GM15510 (cell line): ENCODE data around the gene PSME3IP1.

Source experiments
- POLR2A ChIP-seq: IDR thresholded peaks from 3 replicates; pipeline ENCODE4 v1.6.1; 2011; ENCODE audit warnings: borderline replicate concordance; ENCODE audit not compliant: insufficient read length; ENCODE audit errors: extremely low read depth

The PSME3IP1 gene

GRCh38 chr16:57208926-57209325, 23.1 kb upstream of the PSME3IP1 start:
- TF ChIP-seq POLR2A, result no peak

GRCh38 chr16:57204675-57205074, 18.8 kb upstream of the PSME3IP1 start:
- no peak for TF ChIP-seq POLR2A

GRCh38 chr16:57203451-57203850, 17.6 kb upstream of the PSME3IP1 start:
- no peak for TF ChIP-seq POLR2A

- TF ChIP-seq POLR2A, result no peak
Observed at GRCh38 chr16:57202095-57202886, 16.5 kb upstream of the PSME3IP1 start.

- no peak for TF ChIP-seq POLR2A
Observed at GRCh38 chr16:57196753-57197152, 10.9 kb upstream of the PSME3IP1 start.

- no peak for TF ChIP-seq POLR2A
Observed at GRCh38 chr16:57196286-57196685, 10.4 kb upstream of the PSME3IP1 start.

GRCh38 chr16:57194512-57194911, 8.7 kb upstream of the PSME3IP1 start:
- TF ChIP-seq POLR2A, result no peak

GRCh38 chr16:57192720-57193486, 7.1 kb upstream of the PSME3IP1 start:
- no peak for TF ChIP-seq POLR2A

GRCh38 chr16:57192146-57192545, 6.3 kb upstream of the PSME3IP1 start:
- no peak for TF ChIP-seq POLR2A

GRCh38 chr16:57191056-57191571, 5.3 kb upstream of the PSME3IP1 start:
- TF ChIP-seq POLR2A, result no peak

- TF ChIP-seq POLR2A, result no peak
Observed at GRCh38 chr16:57190136-57190535, 4.3 kb upstream of the PSME3IP1 start.

GRCh38 chr16:57188711-57189002, 2.8 kb upstream of the PSME3IP1 start:
- no peak for TF ChIP-seq POLR2A

GRCh38 chr16:57186872-57187854, 1.3 kb upstream of the PSME3IP1 start:
- no peak for TF ChIP-seq POLR2A

GRCh38 chr16:57185446-57185944, 344 bp downstream of the PSME3IP1 start:
- no peak for TF ChIP-seq POLR2A
